Panc1 (cell line): ENCODE measurements around the gene LAIR1.

Experiments used
- POLR2AphosphoS5 ChIP-seq: IDR thresholded peaks from 2 replicates; pipeline ENCODE4 v1.6.1; 2012; ENCODE audit warnings: mild to moderate bottlenecking, low read depth, low read length, moderate library complexity
- TF ChIP-seq, protein P1 (sequence below): fragments of 450-650 bp; IDR thresholded peaks from 2 replicates; pipeline ENCODE4 v1.5.1; 2017; ENCODE audit warnings: mild to moderate bottlenecking

DNA sequence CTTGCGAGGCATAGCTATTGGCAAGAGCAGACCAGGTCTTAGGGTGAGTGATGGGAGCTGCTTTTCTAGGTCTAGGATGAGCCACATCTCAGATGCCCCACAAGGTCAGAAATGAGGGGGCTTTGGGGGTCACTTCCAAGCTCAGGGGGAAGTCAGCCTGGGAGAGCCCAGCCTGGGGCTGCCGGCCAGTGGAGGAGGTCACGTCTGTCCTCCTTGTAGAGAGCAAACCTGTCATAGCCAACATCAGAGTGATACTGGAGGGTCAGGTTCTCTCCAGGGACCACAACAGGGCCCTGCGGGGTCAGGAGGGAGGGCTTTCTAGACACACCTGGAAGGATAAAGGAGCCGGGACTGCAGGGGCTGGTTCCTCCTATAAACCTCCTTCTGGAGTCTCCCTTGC is 54.2 kb downstream of the LAIR1 start:
- TF ChIP-seq, protein P1, sequence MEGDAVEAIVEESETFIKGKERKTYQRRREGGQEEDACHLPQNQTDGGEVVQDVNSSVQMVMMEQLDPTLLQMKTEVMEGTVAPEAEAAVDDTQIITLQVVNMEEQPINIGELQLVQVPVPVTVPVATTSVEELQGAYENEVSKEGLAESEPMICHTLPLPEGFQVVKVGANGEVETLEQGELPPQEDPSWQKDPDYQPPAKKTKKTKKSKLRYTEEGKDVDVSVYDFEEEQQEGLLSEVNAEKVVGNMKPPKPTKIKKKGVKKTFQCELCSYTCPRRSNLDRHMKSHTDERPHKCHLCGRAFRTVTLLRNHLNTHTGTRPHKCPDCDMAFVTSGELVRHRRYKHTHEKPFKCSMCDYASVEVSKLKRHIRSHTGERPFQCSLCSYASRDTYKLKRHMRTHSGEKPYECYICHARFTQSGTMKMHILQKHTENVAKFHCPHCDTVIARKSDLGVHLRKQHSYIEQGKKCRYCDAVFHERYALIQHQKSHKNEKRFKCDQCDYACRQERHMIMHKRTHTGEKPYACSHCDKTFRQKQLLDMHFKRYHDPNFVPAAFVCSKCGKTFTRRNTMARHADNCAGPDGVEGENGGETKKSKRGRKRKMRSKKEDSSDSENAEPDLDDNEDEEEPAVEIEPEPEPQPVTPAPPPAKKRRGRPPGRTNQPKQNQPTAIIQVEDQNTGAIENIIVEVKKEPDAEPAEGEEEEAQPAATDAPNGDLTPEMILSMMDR: no peak
- TF ChIP-seq POLR2AphosphoS5: no peak
